Panc1 (cell line): ENCODE measurements around the gene FPR2.

Source experiments
- POLR2AphosphoS5 ChIP-seq: IDR thresholded peaks from 2 replicates; pipeline ENCODE4 v1.6.1; 2012; ENCODE audit warnings: mild to moderate bottlenecking, low read depth, low read length, moderate library complexity
- SIN3A ChIP-seq: IDR thresholded peaks from 2 replicates; pipeline ENCODE4 v1.6.1; 2012; ENCODE audit warnings: low read depth, mild to moderate bottlenecking, low read length, moderate library complexity, borderline replicate concordance; ENCODE audit not compliant: insufficient read depth
- TF ChIP-seq, protein P1 (sequence below): fragments of 450-650 bp; IDR thresholded peaks from 2 replicates; pipeline ENCODE4 v1.5.1; 2017; ENCODE audit warnings: mild to moderate bottlenecking

DNA sequence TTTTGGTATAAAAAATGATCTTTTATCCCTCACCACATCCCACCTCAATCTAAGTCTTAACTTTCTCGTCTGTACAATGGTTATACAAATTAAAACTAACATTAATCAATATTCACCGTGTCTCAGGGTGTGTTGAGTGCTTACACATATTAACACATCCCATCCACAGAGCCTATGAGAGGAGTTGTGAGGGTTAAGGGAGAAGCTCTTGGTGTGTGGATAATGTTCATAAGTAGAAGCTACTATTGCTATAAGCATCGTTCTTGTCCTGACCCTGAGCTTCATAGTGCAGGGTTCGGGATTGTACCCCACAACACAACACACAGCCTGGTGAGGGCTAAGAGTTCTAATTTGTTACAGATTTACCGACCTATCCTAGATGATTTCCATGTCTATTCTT is 36.5 kb downstream of the FPR2 start:
- TF ChIP-seq, protein P1, sequence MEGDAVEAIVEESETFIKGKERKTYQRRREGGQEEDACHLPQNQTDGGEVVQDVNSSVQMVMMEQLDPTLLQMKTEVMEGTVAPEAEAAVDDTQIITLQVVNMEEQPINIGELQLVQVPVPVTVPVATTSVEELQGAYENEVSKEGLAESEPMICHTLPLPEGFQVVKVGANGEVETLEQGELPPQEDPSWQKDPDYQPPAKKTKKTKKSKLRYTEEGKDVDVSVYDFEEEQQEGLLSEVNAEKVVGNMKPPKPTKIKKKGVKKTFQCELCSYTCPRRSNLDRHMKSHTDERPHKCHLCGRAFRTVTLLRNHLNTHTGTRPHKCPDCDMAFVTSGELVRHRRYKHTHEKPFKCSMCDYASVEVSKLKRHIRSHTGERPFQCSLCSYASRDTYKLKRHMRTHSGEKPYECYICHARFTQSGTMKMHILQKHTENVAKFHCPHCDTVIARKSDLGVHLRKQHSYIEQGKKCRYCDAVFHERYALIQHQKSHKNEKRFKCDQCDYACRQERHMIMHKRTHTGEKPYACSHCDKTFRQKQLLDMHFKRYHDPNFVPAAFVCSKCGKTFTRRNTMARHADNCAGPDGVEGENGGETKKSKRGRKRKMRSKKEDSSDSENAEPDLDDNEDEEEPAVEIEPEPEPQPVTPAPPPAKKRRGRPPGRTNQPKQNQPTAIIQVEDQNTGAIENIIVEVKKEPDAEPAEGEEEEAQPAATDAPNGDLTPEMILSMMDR = no peak
- TF ChIP-seq POLR2AphosphoS5 (no peak), SIN3A (no peak)
